Activated T-helper 1 cell treated with anti-CD3 and anti-CD28 coated beads, Interleukin-12 subunit alpha, Interleukin-12 subunit beta, Interleukin-2, Interleukin-4 antibody, amounts not matched to agents 30 ng/mL and 10 ng/mL and 1 ng/mL, durations not matched to agents 14 hours and 24 hours and 36 hours (primary cell): Measurements from ENCODE around the gene NRIP3. TPM values are rescaled to one million over a fixed set of nuclear protein-coding genes. Genes with fewer than 3 reads are reported as not detected.

Experiments
- DNase-seq: peaks from one replicate; pipeline ENCODE4 v3.0.0; 2021; ENCODE audit warnings: low spot score
- H3K27ac Mint-ChIP-seq: one replicate; pipeline ENCODE4 v1.8.0; 2021; ENCODE audit warnings: mild to moderate bottlenecking, mixed read lengths
- H3K27me3 Mint-ChIP-seq: one replicate; pipeline ENCODE4 v1.8.0; 2022; ENCODE audit warnings: mild to moderate bottlenecking, moderate library complexity, mixed read lengths; ENCODE audit not compliant: insufficient read depth
- H3K36me3 Mint-ChIP-seq: one replicate; pipeline ENCODE4 v1.8.0; 2021; ENCODE audit warnings: low read depth, mixed read lengths
- H3K4me1 Mint-ChIP-seq: one replicate; pipeline ENCODE4 v1.8.0; 2021; ENCODE audit warnings: low read depth, mixed read lengths
- H3K4me3 Mint-ChIP-seq: one replicate; pipeline ENCODE4 v1.8.0; 2021; ENCODE audit warnings: mild to moderate bottlenecking, moderate library complexity, mixed read lengths
- H3K9me3 Mint-ChIP-seq: one replicate; pipeline ENCODE4 v1.8.0; 2021; ENCODE audit warnings: mixed read lengths
- intact Hi-C: fragments of 100-400 bp; cut with micrococcal nuclease; formaldehyde crosslinking; loops from one replicate; pipeline ENCODE4 v1.15.1; 2024
- total RNA-seq: library from RNA; stranded (reverse); gene quantifications from 2 replicates; pipeline ENCODE4 v1.2.3, GENCODE V29; 2022

NRIP3 gene
- total RNA-seq, result 4.4 and 4.8 TPM in 2 replicates

DNA sequence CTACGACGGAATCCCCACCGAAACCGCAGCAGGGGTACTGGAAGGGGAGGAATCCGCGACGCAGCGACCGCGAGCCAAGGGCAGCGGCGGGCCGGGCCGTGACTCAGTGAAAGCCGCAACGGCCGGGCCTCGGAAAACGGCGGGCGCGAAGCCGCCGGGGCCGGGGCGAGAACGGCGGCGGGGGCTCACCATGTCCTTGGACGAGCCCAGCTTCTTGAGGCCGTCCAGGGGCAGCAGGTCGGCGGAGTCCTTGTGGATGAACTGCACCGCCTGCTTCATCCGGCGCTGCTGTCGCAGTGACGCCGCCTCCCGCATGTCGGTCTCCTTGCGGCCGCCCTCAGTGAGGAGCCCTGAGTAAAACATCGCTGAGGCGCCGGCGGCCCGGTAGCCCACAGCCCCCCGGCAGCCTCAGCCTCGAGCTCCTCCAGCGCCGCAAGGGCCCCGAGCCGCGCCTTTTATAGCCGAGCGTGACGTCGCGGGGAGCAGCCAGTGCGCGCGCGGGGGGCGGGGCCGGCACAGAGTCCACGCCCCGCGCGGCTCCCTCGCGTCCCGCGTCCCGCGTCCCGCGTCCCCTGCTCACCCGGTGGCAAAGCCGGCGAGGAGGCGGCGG is at the start of gene NRIP3:
Gene NRIP3, minus strand, starts transcription at position 429 of the 610 bp plus-strand sequence. Its CDS starts 66 bp downstream, at position 363.
- DNase-seq, result peak; percentile 73
- peak within 1 kb of the TSS; percentile 83 for H3K4me3 Mint-ChIP-seq
- no peaks in the 10 kb centered on the region for H3K9me3 Mint-ChIP-seq
- peak within 1 kb of the TSS; percentile 76 for H3K27ac Mint-ChIP-seq
- H3K4me1 Mint-ChIP-seq, result peaks cover 31% of the 10 kb centered on the region
- H3K36me3 Mint-ChIP-seq, result peaks cover 1% of the 10 kb centered on the region
- peaks cover 36% of the 10 kb centered on the region for H3K27me3 Mint-ChIP-seq
- intact Hi-C loops, result loop anchor here (1.0 to 10.0 kb wide), 10 partner anchors 57 to 1291 kb away; partner anchors contain the start of genes IPO7, RPL27A, SBF2 and TRIM66

- Mint-ChIP-seq H3K4me1 (no peaks in the 10 kb centered on the region), H3K9me3 (no peaks in the 10 kb centered on the region), H3K27ac (no peak overlapping the region), H3K27me3 (peaks cover 7% of the 10 kb centered on the region), H3K36me3 (no peaks in the 10 kb centered on the region), H3K4me3 (no peak overlapping the region)
- intact Hi-C loops, result no loop called here
- no peak for DNase-seq
Measured at GRCh38 chr11:9052316-9052715, 48.5 kb upstream of the NRIP3 start.

DNA sequence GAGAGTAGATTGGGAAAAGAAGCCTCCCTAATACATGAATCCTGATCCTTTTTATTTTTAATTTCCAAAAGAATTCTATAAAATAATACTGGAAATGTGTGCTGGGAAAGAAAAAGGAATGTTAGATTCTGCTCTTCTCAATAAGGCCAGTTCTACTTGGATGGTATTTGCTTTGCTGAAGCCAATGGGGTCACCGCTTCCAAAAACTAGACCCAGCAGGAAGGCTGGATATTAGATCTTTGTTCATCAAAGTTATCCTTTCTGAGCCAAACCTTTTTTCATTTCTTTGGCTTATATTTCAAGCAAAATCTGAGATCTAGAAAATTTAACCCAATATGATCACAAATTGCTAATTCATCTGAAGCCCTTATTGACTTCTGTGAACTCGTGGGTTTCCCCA is 46.2 kb upstream of the NRIP3 start:
- Mint-ChIP-seq H3K27ac (no peak overlapping the region), H3K4me1 (no peaks in the 10 kb centered on the region), H3K4me3 (no peak overlapping the region), H3K36me3 (no peaks in the 10 kb centered on the region), H3K27me3 (peaks cover 7% of the 10 kb centered on the region), H3K9me3 (no peaks in the 10 kb centered on the region)
- intact Hi-C loops, result no loop called here
- DNase-seq, result no peak

DNA sequence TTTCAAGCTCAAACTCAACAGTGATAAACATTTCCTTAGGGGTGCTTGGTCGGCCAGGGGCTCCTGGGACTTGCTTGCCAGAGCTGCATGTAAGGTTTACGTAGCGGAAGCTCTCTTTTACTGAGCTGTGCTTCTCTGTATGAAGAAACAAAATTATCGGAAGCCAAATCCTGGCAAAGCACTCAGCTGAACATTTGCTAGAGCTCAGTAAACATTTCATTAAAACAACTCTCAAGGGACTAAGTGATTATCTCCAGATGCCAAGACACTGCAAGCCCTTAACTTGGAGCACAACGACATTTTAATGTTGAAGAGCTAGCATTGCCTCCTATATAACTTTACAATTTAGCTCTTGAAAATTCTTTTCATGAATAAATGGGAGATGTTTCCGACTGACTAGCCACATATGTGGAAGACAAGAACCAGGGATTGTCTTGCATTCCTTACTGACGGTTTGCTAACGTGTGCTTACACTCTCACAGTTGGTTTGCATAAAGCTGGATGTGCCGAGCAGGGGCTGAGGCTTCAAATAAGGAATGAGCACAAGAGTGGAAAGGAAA is 44.2 kb upstream of the NRIP3 start:
- Mint-ChIP-seq H3K27ac (no peak overlapping the region), H3K36me3 (no peaks in the 10 kb centered on the region), H3K9me3 (no peaks in the 10 kb centered on the region), H3K27me3 (peaks cover 6% of the 10 kb centered on the region), H3K4me1 (no peaks in the 10 kb centered on the region), H3K4me3 (no peak overlapping the region)
- DNase-seq, result no peak
- intact Hi-C loops, result no loop called here

DNA sequence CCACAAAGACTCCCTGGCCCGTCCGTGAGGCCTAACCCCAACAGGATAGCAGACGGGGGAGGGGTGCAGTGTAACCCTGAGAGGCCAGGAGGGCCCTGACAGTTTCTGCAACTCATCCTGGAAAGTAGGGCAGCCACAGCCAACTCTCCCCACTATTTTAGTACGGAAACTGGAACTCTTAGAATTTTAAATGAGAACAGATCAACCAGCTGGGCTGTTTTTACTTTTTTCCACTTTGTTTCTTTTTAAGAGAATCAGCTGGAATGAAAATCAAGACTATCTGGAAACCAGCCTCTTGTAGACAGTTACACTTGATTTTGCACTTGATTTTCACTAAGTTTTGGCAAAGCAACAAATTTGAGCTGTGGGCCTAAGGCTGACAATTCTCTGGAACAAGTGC is 42.7 kb upstream of the NRIP3 start:
- peaks cover 4% of the 10 kb centered on the region for H3K27me3 Mint-ChIP-seq
- H3K4me3 Mint-ChIP-seq, result no peak overlapping the region
- no peaks in the 10 kb centered on the region for H3K36me3 Mint-ChIP-seq
- H3K4me1 Mint-ChIP-seq, result no peaks in the 10 kb centered on the region
- DNase-seq, result no peak
- H3K9me3 Mint-ChIP-seq, result no peaks in the 10 kb centered on the region
- intact Hi-C loops, result no loop called here
- H3K27ac Mint-ChIP-seq, result no peak overlapping the region

- H3K9me3 Mint-ChIP-seq, result no peaks in the 10 kb centered on the region
- H3K27ac Mint-ChIP-seq, result no peak overlapping the region
Measured at GRCh38 chr11:9042488-9042887, 38.7 kb upstream of the NRIP3 start.

DNA sequence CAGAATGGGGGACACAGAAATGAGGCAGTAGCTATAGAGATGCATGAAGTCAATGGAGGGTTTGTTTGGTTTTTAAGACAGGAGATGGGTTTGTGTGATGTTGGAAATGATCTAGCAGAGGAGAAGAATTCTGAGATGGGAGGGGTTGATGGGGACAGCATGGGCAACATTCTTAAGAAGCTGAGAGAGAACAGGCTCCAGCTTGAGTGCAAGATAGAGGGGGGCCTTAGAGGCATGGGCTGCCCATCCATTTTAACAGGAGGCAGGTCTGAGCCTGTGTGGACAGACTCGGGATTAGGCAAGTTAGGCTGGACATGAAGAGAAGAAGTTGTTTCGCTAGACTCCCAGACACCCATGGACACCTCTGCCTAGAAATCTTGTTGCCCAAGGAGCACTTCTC is 37.9 kb upstream of the NRIP3 start:
- H3K4me1 Mint-ChIP-seq, result no peaks in the 10 kb centered on the region
- H3K4me3 Mint-ChIP-seq, result no peak overlapping the region
- intact Hi-C loops, result no loop called here
- peaks cover 20% of the 10 kb centered on the region for H3K27me3 Mint-ChIP-seq
- H3K9me3 Mint-ChIP-seq, result no peaks in the 10 kb centered on the region
- no peak for DNase-seq
- H3K27ac Mint-ChIP-seq, result no peak overlapping the region
- no peaks in the 10 kb centered on the region for H3K36me3 Mint-ChIP-seq

More at GRCh38 chr11:9042488-9042887, 38.7 kb upstream of the NRIP3 start:
- Mint-ChIP-seq H3K27me3 (peaks cover 18% of the 10 kb centered on the region), H3K4me3 (no peak overlapping the region), H3K36me3 (no peaks in the 10 kb centered on the region), H3K4me1 (no peaks in the 10 kb centered on the region)
- intact Hi-C loops, result no loop called here
- DNase-seq, result no peak

GRCh38 chr11:9040410-9040809 is 36.6 kb upstream of the NRIP3 start:
- intact Hi-C loops, result no loop called here
- H3K4me1 Mint-ChIP-seq, result no peaks in the 10 kb centered on the region
- DNase-seq, result no peak
- no peaks in the 10 kb centered on the region for H3K9me3 Mint-ChIP-seq
- H3K27ac Mint-ChIP-seq, result no peak overlapping the region
- H3K36me3 Mint-ChIP-seq, result no peaks in the 10 kb centered on the region
- H3K4me3 Mint-ChIP-seq, result no peak overlapping the region
- peaks cover 20% of the 10 kb centered on the region for H3K27me3 Mint-ChIP-seq

- no peak for DNase-seq
- Mint-ChIP-seq H3K27ac (no peak overlapping the region), H3K36me3 (no peaks in the 10 kb centered on the region), H3K4me3 (no peak overlapping the region), H3K27me3 (peaks cover 20% of the 10 kb centered on the region), H3K4me1 (no peaks in the 10 kb centered on the region), H3K9me3 (no peaks in the 10 kb centered on the region)
- intact Hi-C loops, result no loop called here
Measured at GRCh38 chr11:9039863-9040262, 36.1 kb upstream of the NRIP3 start.

DNA sequence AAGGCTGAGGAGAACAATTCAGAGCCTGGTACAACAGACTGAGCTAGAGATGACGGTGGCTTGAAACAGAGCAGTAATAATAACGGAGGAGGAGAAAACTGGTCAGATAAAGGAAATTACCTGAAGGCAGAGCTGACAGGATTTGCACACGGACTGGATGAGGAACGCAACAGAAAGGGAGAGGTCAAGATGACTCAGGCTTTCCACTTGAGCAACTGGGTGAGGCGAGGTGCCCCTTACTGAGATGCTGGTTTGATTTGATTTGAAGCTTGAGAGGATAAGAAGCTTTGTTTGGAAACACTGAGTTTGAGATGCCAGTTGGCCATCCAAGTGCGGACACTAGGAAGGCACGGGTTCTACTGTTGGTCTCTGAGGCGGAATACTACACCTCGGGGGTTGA is 35.4 kb upstream of the NRIP3 start:
- no peaks in the 10 kb centered on the region for H3K36me3 Mint-ChIP-seq

DNA sequence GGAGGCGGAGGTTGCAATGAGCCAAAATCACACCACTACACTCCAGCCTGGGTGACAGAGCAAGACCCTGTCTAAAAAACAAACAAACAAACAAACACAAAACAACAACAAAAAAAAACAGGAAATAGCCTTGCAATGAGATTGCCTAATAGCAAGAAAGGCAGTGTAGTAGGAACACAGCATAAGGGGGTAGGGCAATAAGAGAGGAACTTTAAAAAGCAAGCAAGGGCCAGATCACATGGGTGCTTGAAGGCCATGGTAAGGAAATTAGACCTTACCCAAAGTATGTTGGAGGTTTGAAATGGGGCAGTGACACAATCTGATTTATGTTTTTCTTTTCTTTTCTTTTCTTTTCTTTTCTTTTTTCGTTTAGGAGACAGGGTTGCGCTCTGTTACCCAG is 34.7 kb upstream of the NRIP3 start:
- H3K27ac Mint-ChIP-seq, result no peak overlapping the region
- peaks cover 16% of the 10 kb centered on the region for H3K27me3 Mint-ChIP-seq
- DNase-seq, result no peak
- no peaks in the 10 kb centered on the region for H3K9me3 Mint-ChIP-seq
- no peaks in the 10 kb centered on the region for H3K36me3 Mint-ChIP-seq
- intact Hi-C loops, result no loop called here
- no peaks in the 10 kb centered on the region for H3K4me1 Mint-ChIP-seq
- no peak overlapping the region for H3K4me3 Mint-ChIP-seq

More for the DNA sequence above, 35.4 kb upstream of the NRIP3 start:
- DNase-seq, result no peak
- Mint-ChIP-seq H3K4me3 (no peak overlapping the region), H3K4me1 (no peaks in the 10 kb centered on the region), H3K27me3 (peaks cover 16% of the 10 kb centered on the region), H3K27ac (no peak overlapping the region), H3K9me3 (no peaks in the 10 kb centered on the region)
- intact Hi-C loops, result no loop called here

GRCh38 chr11:9037963-9038362 is 34.2 kb upstream of the NRIP3 start:
- Mint-ChIP-seq H3K36me3 (no peaks in the 10 kb centered on the region), H3K27ac (no peak overlapping the region), H3K4me1 (no peaks in the 10 kb centered on the region), H3K4me3 (no peak overlapping the region), H3K27me3 (peaks cover 16% of the 10 kb centered on the region), H3K9me3 (no peaks in the 10 kb centered on the region)
- DNase-seq, result no peak
- intact Hi-C loops, result no loop called here

DNA sequence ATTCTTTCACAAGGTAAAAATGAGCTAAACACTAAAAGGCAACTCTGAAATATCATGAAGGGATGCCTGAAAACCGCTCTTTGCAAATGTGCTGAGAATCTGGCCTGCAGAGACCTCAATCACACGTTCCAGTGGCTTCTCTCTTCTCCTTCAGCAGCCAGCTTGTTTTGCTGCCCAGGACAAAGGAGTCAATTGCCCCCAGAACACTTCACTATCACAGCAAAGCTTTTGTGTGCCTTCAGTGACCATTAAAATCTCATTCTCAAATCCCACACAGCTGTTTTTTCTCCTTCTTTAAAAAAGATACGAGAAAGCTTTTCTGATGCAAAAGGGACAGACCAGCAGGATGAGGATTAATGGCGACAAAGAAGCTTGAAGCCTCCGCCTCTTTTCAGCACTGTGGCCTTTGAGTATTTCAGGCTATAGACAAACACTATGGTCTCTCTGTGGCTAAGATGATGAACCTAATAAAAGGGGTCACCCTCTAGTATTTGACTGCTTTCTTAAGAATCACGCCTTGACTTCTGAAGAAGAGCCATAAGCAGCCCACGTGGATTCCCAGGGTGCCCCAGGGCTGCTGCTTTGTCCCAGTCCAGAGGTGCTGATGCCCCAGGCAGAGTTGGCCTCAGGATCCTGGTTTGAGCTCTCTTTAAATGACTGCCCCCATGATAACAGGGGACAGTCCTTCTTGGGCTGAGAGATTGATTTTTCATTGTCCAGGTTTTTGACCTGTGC is 33.4 kb upstream of the NRIP3 start:
- no peak overlapping the region for H3K4me3 Mint-ChIP-seq
- DNase-seq, result no peak
- H3K27me3 Mint-ChIP-seq, result peaks cover 16% of the 10 kb centered on the region
- H3K4me1 Mint-ChIP-seq, result no peaks in the 10 kb centered on the region
- no peaks in the 10 kb centered on the region for H3K9me3 Mint-ChIP-seq
- no peak overlapping the region for H3K27ac Mint-ChIP-seq
- intact Hi-C loops, result no loop called here
- no peaks in the 10 kb centered on the region for H3K36me3 Mint-ChIP-seq
